K562 treated with DMSO at 1 percent for 12 hours (cell line): Measurements from ENCODE around the gene HS3ST5. TPM values are rescaled to one million over a fixed set of nuclear protein-coding genes. Genes with fewer than 3 reads are reported as not detected.

Source experiments
- total RNA-seq: library from RNA; unstranded; fragments of 300-600 nt; gene quantifications from 2 replicates; pipeline ENCODE4 v1.2.3, GENCODE V29; 2022; ENCODE audit not compliant: insufficient read depth

HS3ST5 gene, protein sequence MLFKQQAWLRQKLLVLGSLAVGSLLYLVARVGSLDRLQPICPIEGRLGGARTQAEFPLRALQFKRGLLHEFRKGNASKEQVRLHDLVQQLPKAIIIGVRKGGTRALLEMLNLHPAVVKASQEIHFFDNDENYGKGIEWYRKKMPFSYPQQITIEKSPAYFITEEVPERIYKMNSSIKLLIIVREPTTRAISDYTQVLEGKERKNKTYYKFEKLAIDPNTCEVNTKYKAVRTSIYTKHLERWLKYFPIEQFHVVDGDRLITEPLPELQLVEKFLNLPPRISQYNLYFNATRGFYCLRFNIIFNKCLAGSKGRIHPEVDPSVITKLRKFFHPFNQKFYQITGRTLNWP
- total RNA-seq = not detected in 2 replicates

GRCh38 chr6:114342826-114343781 lies at the start of gene HS3ST5:
TSS of gene HS3ST5 (minus strand) at chr6:114343023. CDS start at chr6:114062845, 280,178 bp downstream.

